H9 (cell line): ENCODE results near the gene BLOC1S1. TPM values are rescaled to one million over a fixed set of nuclear protein-coding genes. Genes with fewer than 3 reads are reported as not detected.
A peak's percentile ranks its signal among the peaks of the same experiment; 100 is the strongest.

Source experiments
- DNase-seq: peaks from one replicate; pipeline ENCODE4 v3.0.0-alpha.2; 2017
- H2AFZ ChIP-seq: one replicate; pipeline ENCODE4 v1.6.1; 2013; ENCODE audit warnings: mild to moderate bottlenecking, low read length, control low read depth, moderate library complexity
- H2AK5ac ChIP-seq: 2 replicates; pipeline ENCODE4 v1.6.1; 2013; ENCODE audit warnings: low read length, control low read depth, mixed read lengths; ENCODE audit not compliant: insufficient read length
- H2BK120ac ChIP-seq: one replicate; pipeline ENCODE4 v1.6.1; 2013; ENCODE audit warnings: low read depth, mild to moderate bottlenecking, low read length, control low read depth, inconsistent platforms; ENCODE audit not compliant: poor library complexity, severe bottlenecking
- H2BK12ac ChIP-seq: 2 replicates; pipeline ENCODE4 v1.6.1; 2013; ENCODE audit warnings: low read length, control low read depth, mixed read lengths, low read depth; ENCODE audit not compliant: insufficient read length
- H2BK15ac ChIP-seq: 2 replicates; pipeline ENCODE4 v1.6.1; 2013; ENCODE audit warnings: low read depth, low read length, control low read depth
- H2BK20ac ChIP-seq: one replicate; pipeline ENCODE4 v1.6.1; 2013; ENCODE audit warnings: low read depth, mild to moderate bottlenecking, low read length, control low read depth, inconsistent platforms; ENCODE audit not compliant: poor library complexity, severe bottlenecking
- H2BK5ac ChIP-seq: 2 replicates; pipeline ENCODE4 v1.6.1; 2013; ENCODE audit warnings: low read length, control low read depth, mixed read lengths; ENCODE audit not compliant: insufficient read length
- H3K14ac ChIP-seq: 2 replicates; pipeline ENCODE4 v1.6.1; 2013; ENCODE audit warnings: low read length, control low read depth; ENCODE audit not compliant: insufficient read depth
- H3K18ac ChIP-seq: 2 replicates; pipeline ENCODE4 v1.6.1; 2013; ENCODE audit warnings: low read depth, mild to moderate bottlenecking, mixed read lengths, low read length, control low read depth; ENCODE audit not compliant: insufficient read length
- H3K23ac ChIP-seq: 2 replicates; pipeline ENCODE4 v1.6.1; 2013; ENCODE audit warnings: low read length, control low read depth, mixed read lengths, low read depth; ENCODE audit not compliant: insufficient read length
- H3K23me2 ChIP-seq: 2 replicates; pipeline ENCODE4 v1.6.1; 2013; ENCODE audit warnings: low read depth, mild to moderate bottlenecking, mixed read lengths, low read length, control low read depth; ENCODE audit not compliant: insufficient read length, poor library complexity, severe bottlenecking
- H3K27ac ChIP-seq: 2 replicates; pipeline ENCODE4 v1.5.1; 2013; ENCODE audit warnings: low read length, control low read depth, mixed read lengths, low read depth; ENCODE audit not compliant: insufficient read length
- H3K27me3 ChIP-seq: 2 replicates; pipeline ENCODE4 v1.6.1; 2013; ENCODE audit warnings: low read length, control low read depth, inconsistent platforms; ENCODE audit not compliant: insufficient read depth
- H3K4ac ChIP-seq: 2 replicates; pipeline ENCODE4 v1.6.1; 2013; ENCODE audit warnings: low read depth, mild to moderate bottlenecking, control low read depth, inconsistent platforms, low read length, moderate library complexity
- H3K4me1 ChIP-seq: 2 replicates; pipeline ENCODE4 v1.6.1; 2013; ENCODE audit warnings: low read length, control low read depth, inconsistent platforms; ENCODE audit not compliant: insufficient read depth
- H3K4me2 ChIP-seq: 2 replicates; pipeline ENCODE4 v1.6.1; 2013; ENCODE audit warnings: low read length, control low read depth, mixed read lengths; ENCODE audit not compliant: insufficient read length, insufficient read depth
- H3K56ac ChIP-seq: 2 replicates; pipeline ENCODE4 v1.6.1; 2013; ENCODE audit warnings: low read depth, mild to moderate bottlenecking, mixed read lengths, low read length, control low read depth; ENCODE audit not compliant: insufficient read length
- H3K79me1 ChIP-seq: 2 replicates; pipeline ENCODE4 v1.6.1; 2013; ENCODE audit warnings: low read depth, mild to moderate bottlenecking, moderate library complexity, low read length, control low read depth, inconsistent platforms; ENCODE audit not compliant: insufficient read depth, poor library complexity, severe bottlenecking
- H3K79me2 ChIP-seq: 2 replicates; pipeline ENCODE4 v1.6.1; 2013; ENCODE audit warnings: low read length, control low read depth, inconsistent platforms; ENCODE audit not compliant: insufficient read depth
- H3K9ac ChIP-seq: 2 replicates; pipeline ENCODE4 v1.6.1; 2013; ENCODE audit warnings: low read length, control low read depth, mixed read lengths; ENCODE audit not compliant: insufficient read length; ENCODE audit errors: extremely low read depth
- H3K9me3 ChIP-seq: one replicate; pipeline ENCODE4 v1.6.1; 2013; ENCODE audit warnings: low read depth, low read length, inconsistent platforms; ENCODE audit not compliant: control insufficient read depth
- H3T11ph ChIP-seq: one replicate; pipeline ENCODE4 v1.6.1; 2013; ENCODE audit warnings: mild to moderate bottlenecking, low read length, control low read depth, inconsistent platforms
- H4K20me1 ChIP-seq: one replicate; pipeline ENCODE4 v1.6.1; 2013; ENCODE audit not compliant: control insufficient read depth, insufficient read length, insufficient read depth
- H4K5ac ChIP-seq: 2 replicates; pipeline ENCODE4 v1.6.1; 2013; ENCODE audit warnings: low read depth, mild to moderate bottlenecking, mixed read lengths, low read length, control low read depth; ENCODE audit not compliant: insufficient read length
- H4K8ac ChIP-seq: replicated peaks from 2 replicates; pipeline ENCODE4 v1.6.1; 2013; ENCODE audit warnings: low read length, control low read depth, mixed read lengths, low read depth; ENCODE audit not compliant: insufficient read length
- H4K91ac ChIP-seq: 2 replicates; pipeline ENCODE4 v1.6.1; 2013; ENCODE audit warnings: low read depth, mild to moderate bottlenecking, moderate library complexity, mixed read lengths, low read length, control low read depth; ENCODE audit not compliant: insufficient read length
- H3K27ac Mint-ChIP-seq, 3 experiments: 2 replicates in 2 of 3; 3 replicates in 1 of 3; pipeline ENCODE4 v1.8.0; 2020 to 2021; ENCODE audit warnings: mixed read lengths in 3 of 3, mild to moderate bottlenecking in 1 of 3, moderate library complexity in 1 of 3
- H3K27me3 Mint-ChIP-seq: 2 replicates; pipeline ENCODE4 v1.8.0; 2021; ENCODE audit warnings: low read depth, mild to moderate bottlenecking, moderate library complexity, mixed read lengths
- H3K36me3 Mint-ChIP-seq, 3 experiments: 2 replicates in 2 of 3; 3 replicates in 1 of 3; pipeline ENCODE4 v1.8.0; 2020 to 2021; ENCODE audit warnings: low read depth in 3 of 3, mixed read lengths in 3 of 3; ENCODE audit not compliant: insufficient read depth in 1 of 3
- H3K4me1 Mint-ChIP-seq, 2 experiments: 2 replicates each; pipeline ENCODE4 v1.8.0; 2020; ENCODE audit warnings: mixed read lengths in 2 of 2
- H3K4me3 Mint-ChIP-seq, 2 experiments: 2 replicates in 1 of 2; 3 replicates in 1 of 2; pipeline ENCODE4 v1.8.0; 2020 to 2021; ENCODE audit warnings: mild to moderate bottlenecking in 2 of 2, mixed read lengths in 2 of 2, moderate library complexity in 1 of 2
- H3K9me3 Mint-ChIP-seq, 2 experiments: 2 replicates in 1 of 2; 3 replicates in 1 of 2; pipeline ENCODE4 v1.8.0; 2020; ENCODE audit warnings: mild to moderate bottlenecking in 2 of 2, mixed read lengths in 2 of 2, moderate library complexity in 1 of 2
- WGBS: extraction: QIAGEN DNeasy Blood & Tissue Kit; methylation state at CpG from one replicate; pipeline ENCODE4 v1.1.7; 2013; ENCODE audit warnings: missing lambda C conversion rate, low lambda C conversion rate, mixed read lengths; ENCODE audit not compliant: insufficient read length; ENCODE audit errors: extremely low coverage; 5-methylcytosine and 5-hydroxymethylcytosine counted together
- total RNA-seq: library from RNA; stranded (reverse); gene quantifications from 2 replicates; pipeline ENCODE4 v1.2.1, GENCODE V29; 2021
- TF ChIP-seq, protein P1 (sequence below): fragments of 200-600 bp; sonication (generic); conservative IDR thresholded peaks from 3 replicates; pipeline ENCODE4 v1.8.0; 2021; ENCODE audit warnings: antibody characterized with exemption, mild to moderate bottlenecking

The BLOC1S1 gene
- total RNA-seq, 1 experiment from 2014 or later: 108 TPM

DNA sequence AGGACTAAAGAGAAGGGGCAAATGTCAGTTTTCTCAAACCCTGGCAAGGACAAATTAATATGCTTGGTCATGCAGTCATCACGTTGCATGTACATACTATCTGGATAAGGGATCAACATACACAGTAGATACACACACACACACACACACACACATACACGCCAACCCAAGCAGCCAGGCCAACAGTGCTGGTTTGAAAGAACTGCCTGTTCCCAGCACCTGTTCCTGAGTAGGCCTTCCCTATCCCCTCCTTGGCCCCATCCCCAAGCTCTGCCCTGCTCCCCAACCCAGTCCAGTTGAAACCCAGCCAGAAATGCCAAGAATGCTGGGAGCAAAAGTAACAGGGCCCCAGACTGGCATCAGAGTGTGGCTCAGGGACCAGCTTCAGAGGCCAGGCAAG, 12.6 kb upstream of the BLOC1S1 start:
- peaks cover 5% of the 10 kb centered on the region for H3K79me1 ChIP-seq
- H3K9ac ChIP-seq: no peak overlapping the region
- H3K18ac ChIP-seq: no peak overlapping the region
- no peaks in the 10 kb centered on the region; the same call in 1 of the 2 replicates for H3K27me3 ChIP-seq
- H2BK120ac ChIP-seq: no peak overlapping the region
- H3K4me2 ChIP-seq: no peak overlapping the region
- TF ChIP-seq, protein P1, sequence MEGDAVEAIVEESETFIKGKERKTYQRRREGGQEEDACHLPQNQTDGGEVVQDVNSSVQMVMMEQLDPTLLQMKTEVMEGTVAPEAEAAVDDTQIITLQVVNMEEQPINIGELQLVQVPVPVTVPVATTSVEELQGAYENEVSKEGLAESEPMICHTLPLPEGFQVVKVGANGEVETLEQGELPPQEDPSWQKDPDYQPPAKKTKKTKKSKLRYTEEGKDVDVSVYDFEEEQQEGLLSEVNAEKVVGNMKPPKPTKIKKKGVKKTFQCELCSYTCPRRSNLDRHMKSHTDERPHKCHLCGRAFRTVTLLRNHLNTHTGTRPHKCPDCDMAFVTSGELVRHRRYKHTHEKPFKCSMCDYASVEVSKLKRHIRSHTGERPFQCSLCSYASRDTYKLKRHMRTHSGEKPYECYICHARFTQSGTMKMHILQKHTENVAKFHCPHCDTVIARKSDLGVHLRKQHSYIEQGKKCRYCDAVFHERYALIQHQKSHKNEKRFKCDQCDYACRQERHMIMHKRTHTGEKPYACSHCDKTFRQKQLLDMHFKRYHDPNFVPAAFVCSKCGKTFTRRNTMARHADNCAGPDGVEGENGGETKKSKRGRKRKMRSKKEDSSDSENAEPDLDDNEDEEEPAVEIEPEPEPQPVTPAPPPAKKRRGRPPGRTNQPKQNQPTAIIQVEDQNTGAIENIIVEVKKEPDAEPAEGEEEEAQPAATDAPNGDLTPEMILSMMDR: no peak
- no peak overlapping the region for H3K14ac ChIP-seq
- H4K8ac ChIP-seq: no peak overlapping the region
- peak overlapping the region in 2 of 3 experiments; percentile 30 to 34; a peak in 3 of 7 replicates for H3K27ac Mint-ChIP-seq
- no peak overlapping the region for H2BK15ac ChIP-seq
- peaks cover 13% of the 10 kb centered on the region for H3K23me2 ChIP-seq
- H3K23ac ChIP-seq: no peak overlapping the region
- H3K27me3 Mint-ChIP-seq: peaks cover 5% of the 10 kb centered on the region
- H3K4me1 ChIP-seq: no peaks in the 10 kb centered on the region
- H4K5ac ChIP-seq: no peak overlapping the region
- peaks cover 5 to 22% (median 12%) of the 10 kb centered on the region in 3 experiments; a peak in 6 of 7 replicates for H3K36me3 Mint-ChIP-seq
- no peak overlapping the region for H3K27ac ChIP-seq
- no peaks in the 10 kb centered on the region; the same call in 1 of the 2 replicates for H3K79me2 ChIP-seq
- DNase-seq: no peak
- H3K4ac ChIP-seq: no peak overlapping the region
- peaks cover 7% of the 10 kb centered on the region for H4K20me1 ChIP-seq
- H2AK5ac ChIP-seq: no peak overlapping the region
- H3K4me3 Mint-ChIP-seq: no peak overlapping the region
- no peak overlapping the region for H3T11ph ChIP-seq
- no peak overlapping the region for H2AFZ ChIP-seq
- H2BK20ac ChIP-seq: no peak overlapping the region
- H2BK12ac ChIP-seq: no peak overlapping the region
- H4K91ac ChIP-seq: no peak overlapping the region
- H2BK5ac ChIP-seq: no peak overlapping the region
- no peak overlapping the region for H3K56ac ChIP-seq
- no peaks in the 10 kb centered on the region for H3K9me3 ChIP-seq
- no peaks in the 10 kb centered on the region for H3K9me3 Mint-ChIP-seq
- H3K4me1 Mint-ChIP-seq: peaks cover 27 to 31% of the 10 kb centered on the region in 2 experiments
- WGBS: no CpG with 5 or more reads among the region's 2 CpGs
